Gastroesophageal sphincter (tissue), 4 donors: ENCODE measurements around the gene LDLRAD1. TPM values are rescaled to one million over a fixed set of nuclear protein-coding genes. Genes with fewer than 3 reads are reported as not detected.

ENCODE experiments used
- ATAC-seq: fragments of 150-250 bp; one replicate; pipeline ENCODE4 v1.9.1; 2016; ENCODE audit warnings: mild to moderate bottlenecking, moderate library complexity
- H3K27ac ChIP-seq, 4 donors: fragments of 200-600 bp; sonication (generic) in 3 of 4; 1 replicate in 3 of 4; 2 replicates in 1 of 4; pipeline ENCODE4 v1.5.1; 2016 to 2019
- H3K27me3 ChIP-seq: fragments of 200-600 bp; sonication (generic); one replicate; pipeline ENCODE4 v1.5.1; 2019
- H3K36me3 ChIP-seq, 2 donors: fragments of 200-600 bp; sonication (generic); one replicate each; pipeline ENCODE4 v1.5.1; 2019; ENCODE audit warnings: control low read depth in 1 of 2
- H3K4me1 ChIP-seq, 3 donors: fragments of 200-600 bp; sonication (generic); 1 replicate in 2 of 3; 2 replicates in 1 of 3; pipeline ENCODE4 v1.5.1; 2016 to 2019; ENCODE audit warnings: control low read depth in 2 of 3
- H3K4me3 ChIP-seq, 2 donors: fragments of 200-600 bp; sonication (generic); one replicate each; pipeline ENCODE4 v1.5.1; 2019; ENCODE audit warnings: mild to moderate bottlenecking in 1 of 2, moderate library complexity in 1 of 2
- H3K9me3 ChIP-seq, 3 donors: fragments of 200-600 bp; sonication (generic); one replicate each; pipeline ENCODE4 v1.5.1; 2017 to 2019; ENCODE audit warnings: control low read depth in 2 of 3
- CTCF ChIP-seq, 4 experiments: fragments of 200-600 bp in 2 of 4; fragments of 450-650 bp in 2 of 4; sonication (generic) in 1 of 4; IDR thresholded peaks; one replicate each; pipeline ENCODE4 v1.5.1; 2017 to 2019; ENCODE audit warnings: antibody characterized with exemption in 4 of 4, mild to moderate bottlenecking in 2 of 4, moderate library complexity in 2 of 4
- EP300 ChIP-seq: sonication (generic); formaldehyde crosslinking; IDR thresholded peaks from one replicate; pipeline ENCODE4 v1.6.1; 2017; ENCODE audit warnings: antibody characterized with exemption, mild to moderate bottlenecking
- POLR2A ChIP-seq, 2 donors: fragments of 450-650 bp; IDR thresholded peaks; one replicate each; pipeline ENCODE4 v1.6.1; 2017; ENCODE audit warnings: antibody characterized with exemption in 2 of 2, mild to moderate bottlenecking in 2 of 2, moderate library complexity in 1 of 2
- POLR2AphosphoS5 ChIP-seq: sonication (generic); formaldehyde crosslinking; IDR thresholded peaks from one replicate; pipeline ENCODE4 v1.6.1; 2017; ENCODE audit warnings: antibody characterized with exemption
- WGBS, 2 donors: methylation state at CpG; one replicate each; pipeline ENCODE4 v1.1.5; 2018; ENCODE audit warnings: low coverage in 1 of 2; 5-methylcytosine and 5-hydroxymethylcytosine counted together
- total RNA-seq, 4 donors: library from RNA; depleted of rRNA; stranded (reverse); fragments of >200 nt; gene quantifications; one replicate each; pipeline ENCODE4 v1.1.0, GENCODE V29; 2016

LDLRAD1 gene
- total RNA-seq, 4 donors from 2014 or later, result not detected

- peak overlapping the region; percentile 50 to 88 (median 80) for H3K27ac ChIP-seq
- ATAC-seq, result peak; percentile 69
- 10 to 26% methylated on average over 13 to 20 of the region's 20 CpGs for WGBS, 2 donors
- peaks cover 0 to 21% (median 8%) of the 10 kb centered on the region in 3 donors for H3K4me1 ChIP-seq
- peak overlapping the region; percentile 22 to 45 for H3K4me3 ChIP-seq
- no peaks in the 10 kb centered on the region for H3K36me3 ChIP-seq
- TF ChIP-seq CTCF (IDR thresholded peaks at IDR 0.05), result no peak
- peak; percentile 45 for TF ChIP-seq POLR2AphosphoS5
- TF ChIP-seq EP300, result no peak
- TF ChIP-seq POLR2A (IDR thresholded peaks at IDR 0.05), result no peak
- no peaks in the 10 kb centered on the region for H3K27me3 ChIP-seq
- no peaks in the 10 kb centered on the region for H3K9me3 ChIP-seq
Observed at GRCh38 chr1:53982034-53982762, 35.8 kb downstream of the LDLRAD1 start.

GRCh38 chr1:53981220-53981619 is 36.8 kb downstream of the LDLRAD1 start:
- 39 to 100% methylated on average over 3 of the region's 6 CpGs for whole genome bisulfite sequencing, 2 donors
- Histone ChIP-seq H3K9me3 (no peaks in the 10 kb centered on the region), H3K36me3 (peaks cover 0 to 2% of the 10 kb centered on the region in 2 donors), H3K4me1 (peaks cover 0 to 21% (median 8%) of the 10 kb centered on the region in 3 donors), H3K4me3 (no peak overlapping the region), H3K27me3 (no peaks in the 10 kb centered on the region), H3K27ac (peak overlapping the region; percentile 62 to 88 (median 80))
- peak; percentile 82 for ATAC-seq
- TF ChIP-seq POLR2A (IDR thresholded peaks at IDR 0.05), result no peak
- no peak for TF ChIP-seq CTCF (IDR thresholded peaks at IDR 0.05)
- TF ChIP-seq POLR2AphosphoS5, result peak; percentile 61
- TF ChIP-seq EP300, result no peak

GRCh38 chr1:53979712-53980450 is 38.1 kb downstream of the LDLRAD1 start:
- TF ChIP-seq CTCF (IDR thresholded peaks at IDR 0.05) (no peak), EP300 (no peak), POLR2AphosphoS5 (no peak), POLR2A (IDR thresholded peaks at IDR 0.05) (no peak)
- H3K36me3 ChIP-seq, result peaks cover 0 to 2% of the 10 kb centered on the region in 2 donors
- no peaks in the 10 kb centered on the region for H3K27me3 ChIP-seq
- no peaks in the 10 kb centered on the region for H3K9me3 ChIP-seq
- no peak overlapping the region for H3K4me3 ChIP-seq
- WGBS, 2 donors, result 30 to 80% methylated on average over 2 to 13 of the region's 13 CpGs
- peaks cover 0 to 21% (median 8%) of the 10 kb centered on the region in 3 donors for H3K4me1 ChIP-seq
- ATAC-seq, result no peak
- H3K27ac ChIP-seq, result peak overlapping the region in 3 of 4 donors; percentile 76 to 88 (median 84)

GRCh38 chr1:53975861-53976260 is 42.1 kb downstream of the LDLRAD1 start:
- no peak for ATAC-seq
- 100% methylated on average over 2 of the region's 7 CpGs; no CpG with 5 or more reads in 1 of the 2 donors for WGBS, 2 donors
- Histone ChIP-seq H3K27me3 (no peaks in the 10 kb centered on the region), H3K27ac (peak overlapping the region in 1 of 4 donors; percentile 43), H3K36me3 (peaks cover 0 to 11% of the 10 kb centered on the region in 2 donors), H3K4me1 (peaks cover 0 to 6% (median 0%) of the 10 kb centered on the region in 3 donors), H3K4me3 (no peak overlapping the region), H3K9me3 (no peaks in the 10 kb centered on the region)
- TF ChIP-seq CTCF (IDR thresholded peaks at IDR 0.05) (no peak), POLR2A (IDR thresholded peaks at IDR 0.05) (no peak), EP300 (no peak), POLR2AphosphoS5 (no peak)
